GM19397 (cell line): ENCODE measurements around the gene BAZ2B.
"Not testable (repeated sequence)": the region's sequence is repeated elsewhere in the genome, so short reads cannot be mapped to it uniquely, and the experiment has no call there.

Source experiments
- ATAC-seq: cut with Tn5 transposase; IDR thresholded peaks from one replicate; pipeline ENCODE4 v1.9.1; 2021; ENCODE audit warnings: mild to moderate bottlenecking, moderate library complexity; ENCODE audit not compliant: unreplicated experiment

Gene BAZ2B

GRCh38 chr2:159538801-159539200 lies 77.5 kb downstream of the BAZ2B start:
- no peak for ATAC-seq

GRCh38 chr2:159535261-159535660 lies 81.1 kb downstream of the BAZ2B start:
- ATAC-seq: not testable (repeated sequence)

- no peak for ATAC-seq
Measured at GRCh38 chr2:159531475-159531874, 84.9 kb downstream of the BAZ2B start.

DNA sequence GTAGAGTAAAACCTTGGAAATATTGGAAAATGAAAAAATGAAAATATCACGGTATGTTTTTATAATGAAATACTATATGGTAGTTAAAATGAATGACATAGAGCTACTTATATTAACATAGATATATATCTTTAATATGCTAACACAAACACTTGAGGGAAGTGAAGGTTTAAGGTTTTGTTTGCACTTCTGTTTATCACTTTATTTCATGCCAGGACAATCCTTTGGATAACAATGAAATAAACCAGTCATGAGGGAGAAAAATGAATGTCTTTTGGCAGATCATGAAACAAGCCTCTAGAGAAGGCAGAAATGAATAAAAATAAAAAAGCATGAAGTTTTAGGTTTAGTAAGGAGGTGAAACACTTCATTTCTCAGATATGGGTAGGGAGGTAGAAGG lies 89.9 kb downstream of the BAZ2B start:
- ATAC-seq: no peak

DNA sequence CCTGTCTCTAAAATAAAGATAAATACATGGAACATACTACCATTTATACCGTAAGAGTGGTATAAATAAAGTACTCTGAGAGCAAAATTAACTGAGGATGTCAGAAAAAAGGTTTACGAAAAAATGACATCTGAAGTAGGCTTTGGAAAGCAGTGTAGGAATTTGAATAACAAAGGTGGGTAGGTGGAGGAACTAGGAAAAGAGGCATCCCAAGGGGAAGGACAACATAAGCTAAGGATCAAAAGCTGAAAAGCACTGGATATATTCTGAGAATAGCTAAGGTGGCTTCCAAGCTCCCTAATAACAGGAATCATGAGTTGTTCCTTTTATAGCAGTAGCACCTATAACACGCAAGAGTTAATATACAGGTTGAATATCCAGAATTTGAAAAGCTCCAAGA lies 91.3 kb downstream of the BAZ2B start:
- no peak for ATAC-seq

GRCh38 chr2:159521272-159521671 lies 95.1 kb downstream of the BAZ2B start:
- ATAC-seq: no peak

DNA sequence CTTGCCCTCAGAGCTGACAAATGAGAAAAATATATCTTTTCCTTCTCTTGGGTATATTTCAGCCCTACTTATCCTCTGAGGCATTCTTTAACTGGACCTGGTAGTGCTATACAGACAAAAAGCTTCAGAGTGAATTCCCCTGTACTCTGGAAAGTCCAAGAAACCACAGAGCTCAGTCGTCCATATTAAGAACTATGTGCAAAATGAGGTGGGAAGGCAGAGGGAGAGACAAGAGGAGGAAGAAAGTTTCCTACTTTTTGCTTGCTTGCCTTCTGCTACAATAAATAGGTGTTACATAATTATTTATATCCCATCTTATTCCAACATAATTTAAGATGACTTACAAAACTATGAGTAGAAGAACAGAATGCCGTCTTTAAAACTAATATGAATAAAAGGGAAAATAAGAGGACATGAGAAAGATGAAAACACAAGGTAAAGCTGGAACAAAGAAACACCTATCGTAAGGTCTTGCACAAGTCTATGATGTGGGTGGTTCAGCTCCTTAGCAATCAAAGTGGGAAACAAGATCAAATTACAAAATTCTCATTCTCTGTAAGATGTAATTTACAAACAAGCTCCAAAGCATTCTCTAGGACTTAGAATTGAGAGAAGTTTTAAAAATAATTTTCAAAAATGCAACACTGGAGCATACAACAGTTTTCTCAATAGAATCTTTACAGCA lies 97.9 kb downstream of the BAZ2B start:
- no peak for ATAC-seq

DNA sequence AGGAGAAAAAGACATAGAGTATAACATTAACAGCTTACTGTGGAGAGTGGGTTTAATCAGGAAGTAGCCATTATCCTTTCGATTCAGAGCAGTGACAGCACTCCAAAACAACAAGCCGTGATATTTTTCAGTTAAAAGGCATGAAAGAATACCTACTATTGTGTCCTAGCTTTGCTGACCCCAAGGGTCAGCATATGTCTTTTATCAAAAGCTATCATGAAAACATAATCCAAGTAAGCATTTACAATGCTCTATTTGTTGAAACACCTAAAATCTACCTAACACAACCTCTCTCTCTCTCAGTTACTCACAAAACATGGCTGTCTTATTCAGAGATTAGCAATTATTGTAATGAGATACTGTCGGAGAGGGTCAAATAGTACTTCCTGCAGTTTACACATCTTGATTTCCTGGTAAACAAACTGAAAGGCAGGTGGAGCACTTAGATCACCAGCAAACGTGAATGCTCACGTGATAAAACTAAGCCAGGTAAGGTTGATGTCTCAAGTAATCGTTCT lies 100.0 kb downstream of the BAZ2B start:
- ATAC-seq: peak; percentile 88

- ATAC-seq: no peak
Measured at GRCh38 chr2:159515441-159515840, 100.9 kb downstream of the BAZ2B start.

DNA sequence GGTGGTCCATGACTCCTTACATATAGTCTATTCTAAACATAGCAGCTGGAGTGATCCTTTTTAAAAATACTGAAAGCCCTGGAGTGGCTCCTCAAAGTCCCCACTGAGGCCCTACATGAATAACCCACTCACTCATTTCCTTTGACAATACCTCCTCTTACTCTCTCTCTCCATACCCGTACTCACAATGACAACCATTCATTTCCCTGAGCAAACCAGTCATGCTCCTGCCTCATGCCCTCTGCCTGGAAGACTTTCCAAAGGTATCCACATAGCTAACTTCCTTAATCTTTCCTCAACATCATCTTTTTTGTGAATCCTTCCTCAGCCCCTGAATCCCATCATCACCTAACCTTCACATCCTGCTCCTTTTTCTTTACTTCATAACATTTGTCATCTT lies 102.6 kb downstream of the BAZ2B start:
- no peak for ATAC-seq

DNA sequence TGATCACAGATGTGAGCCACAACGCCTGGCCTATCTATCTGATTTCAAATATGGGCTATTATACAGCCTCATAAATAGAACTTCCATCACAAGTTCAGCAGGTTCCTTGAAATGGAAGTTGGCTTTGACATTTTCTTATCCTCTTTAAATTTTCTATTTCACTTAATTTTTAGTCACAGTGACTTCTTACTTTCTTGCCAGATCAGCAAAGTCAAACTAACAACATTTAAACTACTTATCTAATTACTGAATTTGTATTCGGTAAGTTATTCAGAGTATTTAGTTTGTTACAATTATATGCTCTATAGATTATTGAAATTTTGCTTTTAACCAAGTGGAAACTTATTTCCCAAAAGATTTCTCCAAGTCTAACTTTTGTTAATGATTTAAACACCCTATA lies 108.2 kb downstream of the BAZ2B start:
- no peak for ATAC-seq

DNA sequence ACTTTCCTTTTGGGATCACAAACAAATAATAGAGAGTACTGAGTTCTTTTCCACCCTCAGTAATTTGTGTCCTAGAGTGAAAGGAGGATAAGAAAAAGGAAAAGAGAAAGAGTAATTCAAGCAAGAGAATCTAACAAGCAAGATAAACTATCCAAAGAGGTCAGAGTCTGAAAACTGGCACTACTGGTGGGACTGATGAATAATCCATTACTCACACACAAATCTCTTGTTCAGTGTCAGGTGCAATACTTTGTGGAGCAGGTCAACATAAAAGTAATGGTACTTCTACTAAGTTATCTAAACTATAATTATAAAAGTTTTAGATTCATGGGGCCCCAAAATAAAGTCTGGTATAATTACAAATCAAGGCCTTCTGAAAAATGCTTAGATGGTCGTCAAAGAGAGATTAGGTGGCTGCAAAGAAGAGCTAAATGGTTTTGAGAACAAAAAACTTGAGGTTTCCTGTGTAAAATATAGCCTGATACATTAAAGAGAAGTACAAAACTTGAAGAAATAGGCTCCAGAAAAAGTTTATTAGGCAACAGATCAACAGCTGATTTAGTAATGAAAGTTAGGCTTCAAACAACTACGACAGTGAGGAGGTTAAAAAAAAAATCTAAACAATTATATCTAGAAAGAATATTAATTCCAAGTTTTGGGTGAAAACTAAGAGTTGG lies 109.4 kb downstream of the BAZ2B start:
- ATAC-seq: no peak

DNA sequence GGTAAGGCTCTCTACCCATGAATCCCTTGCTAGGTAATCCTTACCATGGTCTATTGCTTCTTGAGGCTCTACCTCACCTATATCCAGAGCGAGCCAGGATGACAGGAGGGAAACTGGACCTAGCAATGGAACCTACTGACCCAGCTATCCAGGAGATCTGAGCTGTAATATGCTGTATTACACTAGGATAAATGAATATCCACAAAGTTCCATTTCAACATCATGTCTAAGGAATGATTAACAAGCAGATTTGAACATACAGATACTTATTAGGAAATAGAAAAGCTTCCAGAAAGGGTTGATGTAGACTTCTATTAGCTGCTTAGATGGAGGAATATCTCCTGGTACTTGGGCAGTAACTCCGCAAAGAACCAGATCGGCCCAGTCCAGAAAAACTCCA lies 110.1 kb downstream of the BAZ2B start:
- ATAC-seq: no peak

DNA sequence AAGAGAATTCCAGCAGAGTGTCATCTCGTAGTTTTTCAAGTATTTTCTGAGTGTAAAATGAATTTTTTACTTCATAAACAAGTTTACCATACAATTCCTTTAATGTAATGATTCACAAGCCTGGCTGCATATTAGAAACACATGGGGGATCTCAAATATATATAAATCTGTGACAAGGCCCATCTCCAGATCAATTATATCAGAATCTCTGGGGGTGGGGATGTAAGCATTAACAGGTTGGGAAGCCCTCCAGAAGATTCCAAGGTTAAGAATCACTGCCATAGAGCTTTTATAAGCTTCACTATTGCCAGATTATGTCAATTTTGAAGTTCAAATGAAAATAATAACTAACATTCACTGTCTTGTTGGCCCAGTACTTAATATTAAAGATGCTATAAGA lies 111.2 kb downstream of the BAZ2B start:
- ATAC-seq: no peak

DNA sequence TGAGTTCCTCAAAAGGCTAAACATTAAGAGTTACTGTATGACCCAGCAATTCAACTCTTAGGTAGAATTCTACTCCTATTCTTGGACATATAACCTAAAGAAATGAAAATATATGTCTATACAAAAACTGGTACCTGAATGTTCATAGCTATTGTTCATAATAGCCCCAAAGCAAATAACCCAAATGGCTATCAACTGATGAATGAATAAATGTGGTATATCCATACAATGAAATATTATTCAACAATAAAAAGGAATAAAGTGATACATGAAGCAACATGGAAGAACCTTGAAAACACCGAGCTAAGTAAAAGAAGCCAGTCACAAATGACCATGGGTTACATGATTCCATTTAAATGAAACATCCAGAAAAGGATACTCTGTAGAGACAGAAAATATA lies 114.6 kb downstream of the BAZ2B start:
- no peak for ATAC-seq

GRCh38 chr2:159497847-159498246 lies 118.5 kb downstream of the BAZ2B start:
- no peak for ATAC-seq

DNA sequence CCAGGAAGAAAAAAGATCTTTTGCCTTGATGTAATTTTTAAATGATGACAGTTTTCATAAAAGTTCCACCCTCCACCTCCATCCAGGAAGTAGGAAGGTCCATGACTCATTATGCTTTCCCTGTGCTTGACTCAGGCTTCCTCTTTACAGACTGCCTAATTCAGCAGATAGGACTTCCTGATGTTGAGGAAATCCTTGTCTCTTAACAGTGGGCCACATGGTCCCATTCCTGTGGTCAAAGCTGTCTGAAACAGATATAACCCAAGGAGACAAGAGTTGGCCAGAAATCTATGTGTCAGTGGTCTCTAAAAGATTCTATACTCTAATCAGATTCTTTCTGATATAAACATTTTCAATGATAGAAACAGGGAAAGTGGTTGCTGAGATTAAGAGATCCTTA lies 119.1 kb downstream of the BAZ2B start:
- ATAC-seq: no peak

DNA sequence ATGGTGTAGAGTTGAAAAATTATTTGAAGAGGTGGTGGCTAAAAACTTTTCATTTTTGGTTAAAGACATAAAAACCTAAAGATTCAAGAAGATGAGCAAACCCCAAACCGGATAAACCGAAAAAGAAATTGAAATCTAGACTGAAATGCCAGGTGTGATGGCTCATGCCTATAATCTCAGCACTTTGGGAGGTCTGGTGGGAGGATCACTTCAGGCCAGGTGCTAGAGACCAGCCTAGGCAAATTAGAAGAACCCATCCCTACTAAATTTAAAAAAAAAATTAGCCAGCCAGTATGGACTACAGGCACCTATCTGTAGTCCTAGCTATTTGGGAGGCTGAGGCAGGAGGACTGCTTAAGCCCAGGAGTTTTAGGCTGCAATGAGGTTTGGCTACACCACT lies 126.9 kb downstream of the BAZ2B start:
- no peak for ATAC-seq

DNA sequence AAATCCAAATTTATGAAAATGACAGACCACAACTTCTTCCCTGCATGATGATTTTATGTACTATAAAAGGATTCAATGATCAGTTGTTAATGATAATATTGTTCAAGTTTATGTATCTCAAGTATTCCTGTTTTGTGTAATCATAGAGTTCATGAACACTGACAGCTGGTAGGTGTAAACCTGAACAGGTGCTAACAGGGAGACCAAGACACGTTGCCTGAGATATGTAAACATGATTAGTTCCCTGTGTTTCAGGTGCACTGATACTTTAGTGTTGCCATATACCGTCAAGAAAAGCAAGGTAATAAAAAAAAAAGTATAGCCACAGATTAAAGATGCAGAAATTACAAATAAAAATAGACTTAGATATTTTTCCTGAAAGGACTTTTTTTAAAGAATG lies 131.8 kb downstream of the BAZ2B start:
- no peak for ATAC-seq

GRCh38 chr2:159476329-159476728 lies 140.0 kb downstream of the BAZ2B start:
- ATAC-seq: no peak

DNA sequence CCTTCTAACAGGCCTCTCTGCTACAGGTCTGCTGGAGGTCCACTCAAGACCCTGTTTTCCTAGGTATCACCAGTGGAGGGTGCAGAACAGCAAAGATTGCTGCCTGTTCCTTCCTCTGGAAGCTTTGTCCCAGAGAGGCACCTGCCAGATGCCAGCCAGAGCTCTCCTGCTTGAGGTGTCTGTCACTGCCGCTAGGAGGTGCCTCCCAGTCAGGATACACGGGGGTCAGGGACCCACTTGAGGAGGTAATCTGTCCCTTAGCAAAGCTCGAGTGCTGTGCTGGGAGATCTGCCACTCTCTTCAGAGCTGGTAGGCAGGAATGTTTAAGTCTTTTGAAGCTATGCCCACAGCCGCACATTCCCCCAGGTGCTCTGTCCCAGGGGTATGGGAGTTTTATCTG lies 140.6 kb downstream of the BAZ2B start:
- no peak for ATAC-seq

DNA sequence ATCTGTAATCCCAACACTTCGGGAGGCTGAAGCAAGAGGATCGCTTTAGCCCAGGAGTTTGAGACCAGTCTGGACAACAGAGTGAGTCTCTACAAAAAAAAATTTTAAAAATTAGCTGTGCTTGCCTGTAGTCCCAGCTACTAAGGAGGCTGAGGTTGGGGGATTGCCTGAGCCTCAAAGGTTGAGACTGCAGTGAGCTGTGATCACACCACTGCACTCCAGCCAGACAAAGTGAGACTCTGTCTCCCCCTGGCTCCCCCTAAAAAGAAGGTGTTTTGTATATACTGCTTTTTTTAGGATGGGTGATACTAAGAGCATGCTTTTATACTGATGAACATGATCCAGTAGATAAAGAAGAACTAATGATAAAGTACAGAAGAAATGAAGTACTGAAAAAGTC lies 145.0 kb downstream of the BAZ2B start:
- ATAC-seq: no peak

DNA sequence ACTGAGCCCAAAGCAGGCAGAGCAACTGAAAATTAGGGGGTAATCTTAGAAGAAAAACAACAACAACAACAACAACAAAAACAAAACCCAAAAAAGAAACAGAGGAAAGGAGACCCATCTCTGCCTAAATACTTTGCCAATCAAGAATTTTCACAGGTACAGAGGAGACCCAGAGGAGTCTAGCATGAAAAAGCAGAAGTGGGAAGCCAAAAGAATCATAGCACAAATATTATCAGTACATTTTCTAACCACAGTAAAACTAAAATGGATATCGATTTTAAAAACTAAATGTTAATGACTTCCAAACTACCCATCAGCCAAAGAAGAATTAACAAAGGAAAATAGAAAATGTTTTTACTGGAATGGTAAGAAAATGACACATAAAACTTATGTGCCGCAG lies 148.1 kb downstream of the BAZ2B start:
- no peak for ATAC-seq
